Glutamatergic neuron (in vitro differentiated cells): ENCODE data around the gene KHDRBS2. TPM values are rescaled to one million over a fixed set of nuclear protein-coding genes. Genes with fewer than 3 reads are reported as not detected.

Experiments
- DNase-seq: peaks from one replicate; pipeline ENCODE4 v3.0.0; 2022
- H3K27ac Mint-ChIP-seq: one replicate; pipeline ENCODE4 v1.8.0; 2020; ENCODE audit warnings: mild to moderate bottlenecking, mixed read lengths, inconsistent platforms; ENCODE audit not compliant: unreplicated experiment
- H3K27me3 Mint-ChIP-seq: one replicate; pipeline ENCODE4 v1.8.0; 2020; ENCODE audit warnings: mild to moderate bottlenecking, moderate library complexity, mixed read lengths, inconsistent platforms; ENCODE audit not compliant: unreplicated experiment
- H3K36me3 Mint-ChIP-seq: one replicate; pipeline ENCODE4 v1.8.0; 2020; ENCODE audit warnings: mild to moderate bottlenecking, mixed read lengths, inconsistent platforms; ENCODE audit not compliant: unreplicated experiment
- H3K4me1 Mint-ChIP-seq: one replicate; pipeline ENCODE4 v1.8.0; 2020; ENCODE audit warnings: mild to moderate bottlenecking, low read depth, mixed read lengths, inconsistent platforms; ENCODE audit not compliant: unreplicated experiment
- H3K4me3 Mint-ChIP-seq: one replicate; pipeline ENCODE4 v1.8.0; 2020; ENCODE audit warnings: mild to moderate bottlenecking, mixed read lengths, inconsistent platforms; ENCODE audit not compliant: unreplicated experiment
- H3K9me3 Mint-ChIP-seq: one replicate; pipeline ENCODE4 v1.8.0; 2020; ENCODE audit warnings: mild to moderate bottlenecking, moderate library complexity, mixed read lengths, inconsistent platforms; ENCODE audit not compliant: unreplicated experiment
- CTCF ChIP-seq: fragments of 200-600 bp; sonication (generic); IDR thresholded peaks from one replicate; pipeline ENCODE4 v1.5.0; 2021; ENCODE audit not compliant: partially characterized antibody, unreplicated experiment
- total RNA-seq: library from RNA; stranded (reverse); fragmentation: NEBNext Ultra II Directional; extraction: Animal tissue kit (Norgen Biotek cat#: 25700); gene quantifications from one replicate; pipeline ENCODE4 v1.2.1, GENCODE V29; 2021; ENCODE audit not compliant: unreplicated experiment

KHDRBS2 gene
- total RNA-seq, 1 donor from 2014 or later = 19.7 TPM

GRCh38 chr6:62217866-62218265 lies 68.2 kb downstream of the KHDRBS2 start:
- Mint-ChIP-seq H3K36me3 (no peaks in the 10 kb centered on the region), H3K27ac (no peak overlapping the region), H3K4me3 (no peak overlapping the region), H3K27me3 (no peaks in the 10 kb centered on the region), H3K4me1 (no peaks in the 10 kb centered on the region), H3K9me3 (no peaks in the 10 kb centered on the region)
- DNase-seq = no peak
- no peak for TF ChIP-seq CTCF

DNA sequence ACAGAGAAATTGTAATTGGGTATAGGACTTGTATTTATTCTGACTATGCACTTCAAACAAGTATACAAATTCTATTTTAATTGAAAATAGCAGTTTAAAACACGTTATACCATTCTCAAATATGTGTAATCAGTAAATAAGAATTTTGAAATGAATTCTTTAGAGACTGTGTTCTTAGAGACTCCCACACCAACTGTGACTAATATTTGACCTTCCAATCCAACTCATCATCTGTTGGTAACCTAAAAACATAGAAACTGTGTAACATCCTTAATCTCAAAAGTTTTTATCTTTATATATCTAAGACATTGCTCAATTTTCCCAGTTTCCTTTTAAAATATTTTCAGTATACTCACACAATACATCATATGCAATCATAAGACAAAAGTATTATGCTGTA lies 83.9 kb downstream of the KHDRBS2 start:
- Mint-ChIP-seq H3K4me1 (peaks cover 5% of the 10 kb centered on the region), H3K27me3 (no peaks in the 10 kb centered on the region), H3K9me3 (peaks cover 5% of the 10 kb centered on the region), H3K27ac (no peak overlapping the region), H3K4me3 (no peak overlapping the region), H3K36me3 (no peaks in the 10 kb centered on the region)
- DNase-seq = no peak
- no peak for TF ChIP-seq CTCF

DNA sequence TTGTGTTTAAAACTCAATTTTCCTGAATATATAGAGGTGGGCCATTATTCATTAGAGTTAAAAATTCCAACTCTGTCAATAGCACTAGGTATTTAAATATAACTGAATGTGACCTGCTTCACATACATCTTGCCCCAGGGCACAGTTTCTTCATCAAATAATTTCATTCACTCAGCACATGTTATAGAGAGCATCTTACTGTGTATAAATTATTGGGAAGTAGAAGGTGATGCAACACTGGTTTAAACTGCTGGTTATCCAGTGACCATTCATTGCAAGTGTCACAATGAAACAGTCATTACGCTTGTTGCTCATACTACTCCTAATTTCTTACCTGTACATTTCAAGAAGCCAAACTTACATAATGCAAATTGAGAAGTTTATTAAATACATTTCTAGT lies 93.4 kb downstream of the KHDRBS2 start:
- no peak for TF ChIP-seq CTCF
- H3K27ac Mint-ChIP-seq = no peak overlapping the region
- H3K27me3 Mint-ChIP-seq = peaks cover 2% of the 10 kb centered on the region
- H3K36me3 Mint-ChIP-seq = no peaks in the 10 kb centered on the region
- no peaks in the 10 kb centered on the region for H3K9me3 Mint-ChIP-seq
- DNase-seq = no peak
- no peaks in the 10 kb centered on the region for H3K4me1 Mint-ChIP-seq
- no peak overlapping the region for H3K4me3 Mint-ChIP-seq

DNA sequence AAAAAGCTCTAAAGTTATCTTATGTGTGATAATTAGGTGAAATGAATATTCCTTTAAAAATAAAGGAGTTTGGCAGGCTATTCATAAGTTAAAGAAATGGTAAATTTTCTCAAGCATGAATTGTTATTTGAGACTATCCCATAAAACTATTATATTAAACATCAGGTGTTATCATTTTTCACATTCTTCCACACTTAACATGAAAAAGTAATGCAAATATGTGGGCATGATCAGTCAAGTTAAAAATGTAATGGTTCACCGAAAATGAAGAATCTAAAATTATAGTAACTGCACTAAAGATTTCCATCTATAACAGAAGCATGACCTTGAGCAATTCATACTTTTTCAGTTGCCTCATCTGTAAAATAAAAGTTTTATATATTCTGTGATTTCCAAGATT lies 110.8 kb downstream of the KHDRBS2 start:
- Mint-ChIP-seq H3K36me3 (peaks cover 5% of the 10 kb centered on the region), H3K4me1 (no peaks in the 10 kb centered on the region)

DNA sequence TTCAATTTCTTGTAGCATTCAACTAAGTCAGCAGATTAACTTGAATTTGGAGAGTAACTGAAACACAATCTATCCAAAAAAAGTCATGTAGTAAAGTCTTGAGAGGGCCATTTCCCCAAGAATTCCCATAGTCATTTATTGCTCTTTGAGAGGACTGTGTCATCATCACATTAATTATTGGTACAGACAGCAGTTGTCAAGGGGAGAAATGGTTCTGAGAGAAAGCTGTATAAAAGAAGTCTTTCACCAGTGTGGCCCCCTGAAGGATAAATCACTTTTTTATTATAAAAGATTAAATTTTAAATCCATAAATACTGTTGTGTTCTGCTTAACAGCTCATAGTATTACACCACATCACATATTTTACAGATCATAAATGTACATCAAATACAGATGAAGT lies 111.5 kb downstream of the KHDRBS2 start:
- Mint-ChIP-seq H3K27me3 (no peaks in the 10 kb centered on the region), H3K9me3 (peaks cover 2% of the 10 kb centered on the region), H3K4me1 (no peaks in the 10 kb centered on the region), H3K27ac (no peak overlapping the region), H3K4me3 (no peak overlapping the region), H3K36me3 (peaks cover 5% of the 10 kb centered on the region)
- DNase-seq = no peak
- TF ChIP-seq CTCF = no peak

More for the DNA sequence above, 110.8 kb downstream of the KHDRBS2 start:
- H3K9me3 Mint-ChIP-seq = peaks cover 2% of the 10 kb centered on the region
- no peak for DNase-seq
- no peak for TF ChIP-seq CTCF
- no peaks in the 10 kb centered on the region for H3K27me3 Mint-ChIP-seq
- no peak overlapping the region for H3K27ac Mint-ChIP-seq
- no peak overlapping the region for H3K4me3 Mint-ChIP-seq
